GM12878 (cell line): ENCODE data around the gene SUMF1. TPM values are rescaled to one million over a fixed set of nuclear protein-coding genes. Genes with fewer than 3 reads are reported as not detected.

Experiments used
- ATAC-seq: fragments of 200-7000 bp; cut with Tn5 transposase; 3 replicates; pipeline ENCODE4 v1.9.1; 2020; ENCODE audit warnings: mild to moderate bottlenecking, moderate library complexity
- BruUV-seq: library from RNA; stranded (reverse); fragments of 400-500 nt; replicated peaks from 2 replicates; lab custom pipeline; 2021; lab: Mats Ljungman, UMichigan
- CTCF ChIA-PET: fragments of 300-600 bp; sonication (Branson Sonifier 250); formaldehyde crosslinking; extraction: SDS; loops from one replicate; lab custom pipeline; 2021; ENCODE audit warnings: inconsistent platforms; lab: Yijun Ruan, JAX
- POLR2A ChIA-PET: fragments of 350-600 bp; formaldehyde crosslinking; extraction: SDS; loops from one replicate; lab custom pipeline; 2021; ENCODE audit warnings: inconsistent platforms; lab: Charles Lee
- RAD21 ChIA-PET: fragments of 300-600 bp; sonication (Branson Sonifier 250); formaldehyde crosslinking; loops from one replicate; lab custom pipeline; 2023; ENCODE audit warnings: antibody characterized with exemption; ENCODE audit not compliant: unreplicated experiment; lab: Charles Lee
- SMC1A ChIA-PET: fragments of 300-600 bp; sonication (Branson Sonifier 250); formaldehyde crosslinking; loops from one replicate; lab custom pipeline; 2023; ENCODE audit not compliant: unreplicated experiment, uncharacterized antibody; lab: Charles Lee
- DNase-seq: peaks from one replicate; pipeline ENCODE4 v3.0.0-alpha.2; 2011; ENCODE audit warnings: low read depth, low spot score
- FAIRE-seq: peaks from 3 replicates; lab custom pipeline; 2011; peaks lifted over from hg19 to GRCh38; lab: Jason Lieb, UNC
- H2AFZ ChIP-seq: 2 replicates; pipeline ENCODE4 v1.6.0; 2011; ENCODE audit warnings: low read depth, low read length, control low read depth; ENCODE audit not compliant: control insufficient read depth
- H3K27ac ChIP-seq: 2 replicates; pipeline ENCODE4 v1.5.1; 2011; ENCODE audit warnings: control low read depth; ENCODE audit not compliant: control insufficient read depth, insufficient read depth
- H3K27me3 ChIP-seq, 2 experiments: replicated peaks in 1 of 2; 2 replicates each; pipeline versions ENCODE4 v1.6.0 to v1.6.1; 2011; ENCODE audit warnings: low read length in 1 of 2; ENCODE audit not compliant: control insufficient read depth in 2 of 2, insufficient read depth in 2 of 2
- H3K36me3 ChIP-seq, 2 experiments: 2 replicates each; pipeline ENCODE4 v1.5.1; 2011; ENCODE audit warnings: low read length in 1 of 2; ENCODE audit not compliant: control insufficient read depth in 2 of 2, insufficient read depth in 2 of 2
- H3K4me1 ChIP-seq: 2 replicates; pipeline ENCODE4 v1.6.1; 2011; ENCODE audit warnings: mild to moderate bottlenecking, low read length, moderate library complexity, mixed read lengths; ENCODE audit not compliant: control insufficient read depth, insufficient read depth
- H3K4me2 ChIP-seq: 2 replicates; pipeline ENCODE4 v1.6.0; 2011; ENCODE audit warnings: control low read depth; ENCODE audit not compliant: control insufficient read depth, insufficient read depth
- H3K4me3 ChIP-seq: fragments of 200-600 bp; sonication (generic); 2 replicates; pipeline ENCODE4 v1.5.1; 2016
- H3K79me2 ChIP-seq: 2 replicates; pipeline ENCODE4 v1.6.0; 2011; ENCODE audit warnings: low read length; ENCODE audit not compliant: control insufficient read depth, insufficient read depth
- H3K9ac ChIP-seq: 2 replicates; pipeline ENCODE4 v1.8.0; 2011; ENCODE audit warnings: low read length, control low read depth, mixed read lengths; ENCODE audit not compliant: control insufficient read depth, insufficient read depth
- H3K9me3 ChIP-seq: replicated peaks from 3 replicates; pipeline ENCODE4 v1.5.1; 2011; ENCODE audit warnings: mild to moderate bottlenecking, low read length; ENCODE audit not compliant: control insufficient read depth, insufficient read depth
- H4K20me1 ChIP-seq: 2 replicates; pipeline ENCODE4 v1.6.0; 2011; ENCODE audit not compliant: control insufficient read depth, insufficient read depth
- CBFB ChIP-seq: IDR thresholded peaks from 2 replicates; pipeline ENCODE4 v1.6.1; 2016; ENCODE audit warnings: antibody characterized with exemption, low read depth
- CEBPB ChIP-seq, 2 experiments: fragments of 150-350 bp in 1 of 2; IDR thresholded peaks; 2 replicates each; pipeline ENCODE4 v1.6.1; 2012 to 2014; ENCODE audit warnings: low read depth in 2 of 2, low read length in 2 of 2, borderline replicate concordance in 1 of 2, inconsistent platforms in 1 of 2
- E4F1 ChIP-seq: fragments of 450-650 bp; IDR thresholded peaks from 2 replicates; pipeline ENCODE4 v1.6.1; 2018; ENCODE audit warnings: borderline replicate concordance, mild to moderate bottlenecking; ENCODE audit not compliant: partially characterized antibody
- ELK1 ChIP-seq: IDR thresholded peaks from 2 replicates; pipeline ENCODE4 v1.6.1; 2012; ENCODE audit warnings: low read depth, low read length, improper control_type of control experiment
- ETV6 ChIP-seq, 2 experiments: fragments of 450-650 bp in 1 of 2; IDR thresholded peaks in 1 of 2; conservative IDR thresholded peaks in 1 of 2; 2 replicates each; pipeline ENCODE4 v1.6.1; 2014; ENCODE audit warnings: antibody characterized with exemption in 1 of 2, borderline replicate concordance in 1 of 2, low read depth in 1 of 2, mild to moderate bottlenecking in 1 of 2, moderate library complexity in 1 of 2
- EZH2 ChIP-seq: IDR thresholded peaks from 2 replicates; pipeline ENCODE4 v1.6.1; 2012; ENCODE audit warnings: low read depth, mild to moderate bottlenecking, control low read depth, inconsistent platforms, low read length, borderline replicate concordance; ENCODE audit not compliant: control insufficient read depth
- FOS ChIP-seq: IDR thresholded peaks from 3 replicates; pipeline ENCODE4 v1.6.1; 2011; ENCODE audit warnings: borderline replicate concordance; ENCODE audit not compliant: insufficient read length; ENCODE audit errors: extremely low read depth
- KDM1A ChIP-seq: fragments of 200-600 bp; sonication (generic); IDR thresholded peaks from 2 replicates; pipeline ENCODE4 v1.6.1; 2016; ENCODE audit warnings: borderline replicate concordance
- NR2C2 ChIP-seq: IDR thresholded peaks from 2 replicates; pipeline ENCODE4 v1.6.1; 2011; ENCODE audit warnings: borderline replicate concordance, low read depth; ENCODE audit not compliant: control insufficient read depth, insufficient read length
- SUPT20H ChIP-seq: IDR thresholded peaks from 2 replicates; pipeline ENCODE4 v1.6.1; 2011; ENCODE audit warnings: low read depth, mild to moderate bottlenecking, low read length, moderate library complexity, borderline replicate concordance; ENCODE audit not compliant: control insufficient read depth
- in situ Hi-C: fragments of 300-500 bp; cut with MboI; formaldehyde crosslinking; loops from 9 replicates; pipeline ENCODE4 v1.14.3; 2018; ENCODE audit warnings: mixed read lengths
- intact Hi-C: fragments of 100-400 bp; cut with micrococcal nuclease; formaldehyde crosslinking; loops from one replicate; pipeline ENCODE4 v1.14.2; 2022; ENCODE audit not compliant: unreplicated experiment
- polyA plus RNA-seq, 11 experiments: library from polyadenylated mRNA; depleted of rRNA in 4 of 11; unstranded in 6 of 11; stranded (reverse) in 5 of 11; fragments of >200 nt; fragmentation: Nextera tagmentation in 4 of 11; fragmentation: Illumina TruSeq in 1 of 11; extraction: Ambion mirVana in 4 of 11; extraction: Trizol in 1 of 11; gene quantifications; 1 replicate in 1 of 11; 2 replicates in 10 of 11; pipeline versions ENCODE4 v1.2.1 to v1.2.3, GENCODE V29; 2011 to 2016; ENCODE audit warnings: inconsistent platforms in 2 of 11, missing spikeins in 2 of 11, low read depth in 1 of 11
- total RNA-seq, 4 experiments: library from RNA; depleted of rRNA in 3 of 4; stranded (reverse); fragments of >200 nt in 3 of 4; fragmentation: Illumina TruSeq in 1 of 4; extraction: Trizol in 1 of 4; gene quantifications; 2 replicates each; pipeline versions ENCODE4 v1.2.1 to v1.2.3, GENCODE V29; 2013 to 2021

SUMF1 gene
- total and polyA plus RNA-seq, 10 of the 15 experiments (the other 5 are each of a cell fraction or from before 2014, with no cell fraction given) = 3.2 to 14.3 (median 8.5) TPM

GRCh38 chr3:4311496-4311895, 155.6 kb downstream of the SUMF1 start:
- DNase-seq (no peak), FAIRE-seq (no peak), ATAC-seq (no peak)
- H3K27ac ChIP-seq = no peak overlapping the region
- H3K9ac ChIP-seq = no peak overlapping the region
- intact Hi-C loops = no loop called here
- no peaks in the 10 kb centered on the region for H3K4me1 ChIP-seq
- H3K27me3 ChIP-seq = no peaks in the 10 kb centered on the region
- ChIA-PET SMC1A (interaction anchor here (1.2 to 1.6 kb wide), 6 partner anchors 14 to 372 kb away, joined by 3 to 4 read pairs (median 3); no protein-coding TSS in a partner anchor), POLR2A (no interaction called here), RAD21 (no interaction called here), CTCF (interaction anchor here (0.7 to 2.9 kb wide), 4 partner anchors 19 to 322 kb away, joined by 3 to 10 read pairs (median 4); no protein-coding TSS in a partner anchor)
- no TSS peak for BruUV-seq
- no peaks in the 10 kb centered on the region for H3K9me3 ChIP-seq
- no peak overlapping the region for H2AFZ ChIP-seq
- in situ Hi-C loops = no loop called here
- H3K36me3 ChIP-seq = peaks cover 0 to 3% of the 10 kb centered on the region in 2 experiments; a peak in 1 of 4 replicates
- H4K20me1 ChIP-seq = no peaks in the 10 kb centered on the region
- H3K4me2 ChIP-seq = no peak overlapping the region
- no peak overlapping the region for H3K4me3 ChIP-seq
- TF ChIP-seq CEBPB (IDR thresholded peaks at IDR 0.05; ENCODE audit: borderline replicate concordance in 1 of 2, low read depth in 2 of 2, low read length in 2 of 2) (no peak), ELK1 (no peak), NR2C2 (no peak), SUPT20H (no peak), FOS (no peak), ETV6 (conservative IDR thresholded peaks at IDR 0.05 in 1 of 2, IDR thresholded peaks at IDR 0.05 in 1 of 2; ENCODE audit: borderline replicate concordance in 1 of 2, low read depth in 1 of 2) (no peak), KDM1A (no peak), EZH2 (no peak), E4F1 (no peak), CBFB (no peak)
- no peaks in the 10 kb centered on the region for H3K79me2 ChIP-seq

Other genes starting within 250 kb of the SUMF1 start
- 21.0 and 22.6 TPM in 2 replicates for gene SETMAR, start 163.9 kb downstream of the SUMF1 start, total RNA-seq (2014; rRNA removed)
- gene SETMAR, start 163.9 kb downstream of the SUMF1 start, total RNA-seq (2014; rRNA removed; fragmentation: Illumina TruSeq; extraction: Trizol) = 20.4 and 21.1 TPM in 2 replicates
- 17.0 and 20.1 TPM in 2 replicates for gene SETMAR, start 163.9 kb downstream of the SUMF1 start, total RNA-seq (2021)
- gene SETMAR, start 163.9 kb downstream of the SUMF1 start, polyA plus RNA-seq (2011; rRNA removed) = 20.5 and 21.0 TPM in 2 replicates
- 24.6 and 25.1 TPM in 2 replicates for gene SETMAR, start 163.9 kb downstream of the SUMF1 start, polyA plus RNA-seq (2014; fragmentation: Illumina TruSeq; extraction: Trizol)
- 10 to 100 TPM in 1 of 2 experiments, 1 to 10 TPM in 1; 7.1 to 11.6 TPM for gene SETMAR, start 163.9 kb downstream of the SUMF1 start, polyA plus RNA-seq (2014; fragmentation: Nextera tagmentation; extraction: Ambion mirVana)
- gene SETMAR, start 163.9 kb downstream of the SUMF1 start, polyA plus RNA-seq (2014; rRNA removed) = 17.8 TPM in 2 replicates
- gene SETMAR, start 163.9 kb downstream of the SUMF1 start, polyA plus RNA-seq (2016; fragmentation: Nextera tagmentation; extraction: Ambion mirVana) = 10 to 100 TPM; 19.9 to 23.6 TPM
- gene ITPR1, start 26.1 kb upstream of the SUMF1 start, total RNA-seq (2014; rRNA removed) = 37.8 and 41.3 TPM in 2 replicates
- gene ITPR1, start 26.1 kb upstream of the SUMF1 start, total RNA-seq (2014; rRNA removed; fragmentation: Illumina TruSeq; extraction: Trizol) = 37.3 and 37.9 TPM in 2 replicates
- 42.9 and 46.0 TPM in 2 replicates for gene ITPR1, start 26.1 kb upstream of the SUMF1 start, total RNA-seq (2021)
- 239 and 328 TPM in 2 replicates for gene ITPR1, start 26.1 kb upstream of the SUMF1 start, polyA plus RNA-seq (2011; rRNA removed)
- 30.4 and 39.1 TPM in 2 replicates for gene ITPR1, start 26.1 kb upstream of the SUMF1 start, polyA plus RNA-seq (2014; fragmentation: Illumina TruSeq; extraction: Trizol)
- 10 to 100 TPM; 12.2 to 12.6 TPM for gene ITPR1, start 26.1 kb upstream of the SUMF1 start, polyA plus RNA-seq (2014; fragmentation: Nextera tagmentation; extraction: Ambion mirVana)
- gene ITPR1, start 26.1 kb upstream of the SUMF1 start, polyA plus RNA-seq (2014; rRNA removed) = 17.1 and 17.2 TPM in 2 replicates
- gene ITPR1, start 26.1 kb upstream of the SUMF1 start, polyA plus RNA-seq (2016; fragmentation: Nextera tagmentation; extraction: Ambion mirVana) = 10 to 100 TPM; 15.8 to 19.5 TPM